CD4-positive, CD25-positive, alpha-beta regulatory T cell (primary cell): ENCODE results near the gene CEP350. TPM values are rescaled to one million over a fixed set of nuclear protein-coding genes. Genes with fewer than 3 reads are reported as not detected.
"Not testable (repeated sequence)": the region's sequence is repeated elsewhere in the genome, so short reads cannot be mapped to it uniquely, and the experiment has no call there.

Experiments used
- ATAC-seq, 2 donors: fragments of 150-1000 bp; cut with Tn5 transposase; one replicate each; pipeline ENCODE4 v1.10.0; 2021; ENCODE audit warnings: low read depth in 2 of 2, moderate number of reproducible peaks in 2 of 2, moderate library complexity in 1 of 2
- DNase-seq, 3 donors: peaks; one replicate each; pipeline versions ENCODE4 v3.0.0 to v3.0.0-alpha.2; 2012 to 2022; ENCODE audit warnings: mixed read lengths in 1 of 3
- H3K27ac ChIP-seq: one replicate; pipeline ENCODE4 v1.7.0; 2013; ENCODE audit warnings: mild to moderate bottlenecking, low read length; ENCODE audit not compliant: insufficient read depth, poor library complexity, severe bottlenecking
- H3K27me3 ChIP-seq: one replicate; pipeline ENCODE4 v1.7.0; 2013; ENCODE audit warnings: low read length; ENCODE audit not compliant: control insufficient read depth, insufficient read depth
- H3K36me3 ChIP-seq: one replicate; pipeline ENCODE4 v1.7.0; 2013; ENCODE audit warnings: mild to moderate bottlenecking, low read length, moderate library complexity; ENCODE audit not compliant: control insufficient read depth, insufficient read depth
- H3K4me1 ChIP-seq: 2 replicates; pipeline ENCODE4 v1.7.0; 2013; ENCODE audit warnings: mild to moderate bottlenecking, low read length; ENCODE audit not compliant: insufficient read depth, control insufficient read depth, poor library complexity, severe bottlenecking
- H3K4me3 ChIP-seq: one replicate; pipeline ENCODE4 v1.7.0; 2013; ENCODE audit warnings: low read depth, mild to moderate bottlenecking, low read length, moderate library complexity
- H3K9me3 ChIP-seq, 2 experiments: 1 replicate in 1 of 2; 2 replicates in 1 of 2; pipeline ENCODE4 v1.7.0; 2013; ENCODE audit warnings: low read length in 2 of 2, mild to moderate bottlenecking in 1 of 2, moderate library complexity in 1 of 2; ENCODE audit not compliant: control insufficient read depth in 2 of 2
- H3K27ac Mint-ChIP-seq, 3 donors: one replicate each; pipeline ENCODE4 v1.8.0; 2020 to 2022; ENCODE audit warnings: mild to moderate bottlenecking in 3 of 3, mixed read lengths in 3 of 3, moderate library complexity in 2 of 3
- H3K27me3 Mint-ChIP-seq: one replicate; pipeline ENCODE4 v1.8.0; 2022; ENCODE audit warnings: mild to moderate bottlenecking, mixed read lengths
- H3K36me3 Mint-ChIP-seq: one replicate; pipeline ENCODE4 v1.8.0; 2020; ENCODE audit warnings: mixed read lengths
- H3K4me1 Mint-ChIP-seq, 4 donors: one replicate each; pipeline ENCODE4 v1.8.0; 2020 to 2022; ENCODE audit warnings: mixed read lengths in 4 of 4, mild to moderate bottlenecking in 1 of 4
- H3K4me3 Mint-ChIP-seq, 4 donors: one replicate each; pipeline ENCODE4 v1.8.0; 2020 to 2022; ENCODE audit warnings: mild to moderate bottlenecking in 4 of 4, mixed read lengths in 4 of 4, moderate library complexity in 3 of 4
- H3K9me3 Mint-ChIP-seq, 7 donors: one replicate each; pipeline ENCODE4 v1.8.0; 2020 to 2022; ENCODE audit warnings: mixed read lengths in 7 of 7, mild to moderate bottlenecking in 3 of 7, moderate library complexity in 2 of 7
- polyA plus RNA-seq, 4 donors: library from polyadenylated mRNA; unstranded; fragments of 300-500 nt; fragmentation: Illumina TruSeq; gene quantifications; one replicate each; pipeline ENCODE4 v1.2.3, GENCODE V29; 2021
- total RNA-seq: library from RNA; stranded (reverse); gene quantifications from one replicate; pipeline ENCODE4 v1.2.3, GENCODE V29; 2022

Gene CEP350
- total and polyA plus RNA-seq, 5 donors from 2014 or later, result 20.4 to 69.9 (median 26.5) TPM

DNA sequence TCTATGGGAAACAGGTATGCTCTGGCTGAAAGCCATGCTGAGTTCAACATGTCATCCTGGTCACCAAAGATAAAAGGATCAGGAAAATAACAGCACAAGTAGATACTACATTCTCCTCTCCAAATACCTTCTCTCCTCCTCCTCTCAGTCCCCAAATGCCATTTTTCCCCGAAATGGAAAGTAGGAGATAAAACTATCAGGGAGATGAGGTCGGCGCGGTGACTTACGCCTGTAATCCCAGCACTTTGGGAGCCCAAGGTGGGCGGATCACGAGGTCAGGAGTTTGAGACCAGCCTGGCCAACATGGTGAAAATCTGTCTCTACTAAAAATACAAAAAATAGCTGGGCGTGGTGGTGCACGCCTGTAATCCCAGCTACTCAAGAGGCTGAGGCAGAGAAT lies 179.1 kb downstream of the CEP350 start:
- not testable (repeated sequence) for H3K27ac Mint-ChIP-seq, H3K27ac ChIP-seq, H3K9me3 ChIP-seq, DNase-seq, H3K36me3 Mint-ChIP-seq, H3K4me1 ChIP-seq, H3K4me3 ChIP-seq, H3K36me3 ChIP-seq, H3K4me3 Mint-ChIP-seq, ATAC-seq, H3K4me1 Mint-ChIP-seq
- peaks cover 14% of the 10 kb centered on the region for H3K27me3 ChIP-seq
- Mint-ChIP-seq H3K9me3 (peaks cover 0 to 11% (median 0%) of the 10 kb centered on the region in 7 donors), H3K27me3 (peaks cover 34% of the 10 kb centered on the region)

GRCh38 chr1:180135535-180135934 lies 180.9 kb downstream of the CEP350 start:
- DNase-seq (no peak), ATAC-seq (no peak)
- no peaks in the 10 kb centered on the region for H3K4me1 Mint-ChIP-seq
- peaks cover 0 to 11% (median 0%) of the 10 kb centered on the region in 7 donors for H3K9me3 Mint-ChIP-seq
- no peaks in the 10 kb centered on the region for H3K36me3 ChIP-seq
- no peak overlapping the region for H3K27ac ChIP-seq
- peaks cover 43% of the 10 kb centered on the region for H3K27me3 Mint-ChIP-seq
- H3K27me3 ChIP-seq, result peaks cover 16% of the 10 kb centered on the region
- no peak overlapping the region for H3K4me3 Mint-ChIP-seq
- H3K9me3 ChIP-seq, result peaks cover 0 to 4% of the 10 kb centered on the region in 2 experiments
- H3K4me1 ChIP-seq, result no peaks in the 10 kb centered on the region
- H3K36me3 Mint-ChIP-seq, result no peaks in the 10 kb centered on the region
- H3K27ac Mint-ChIP-seq, result no peak overlapping the region
- no peak overlapping the region for H3K4me3 ChIP-seq

- no peaks in the 10 kb centered on the region for H3K4me1 Mint-ChIP-seq
- H3K27me3 Mint-ChIP-seq, result peaks cover 43% of the 10 kb centered on the region
- no peak overlapping the region for H3K4me3 Mint-ChIP-seq
- H3K9me3 Mint-ChIP-seq, result peaks cover 0 to 11% (median 0%) of the 10 kb centered on the region in 7 donors
- DNase-seq (no peak), ATAC-seq (no peak)
- H3K4me3 ChIP-seq, result no peak overlapping the region
- H3K36me3 Mint-ChIP-seq, result no peaks in the 10 kb centered on the region
- peaks cover 0 to 4% of the 10 kb centered on the region in 2 experiments for H3K9me3 ChIP-seq
- H3K27me3 ChIP-seq, result peaks cover 17% of the 10 kb centered on the region
- no peaks in the 10 kb centered on the region for H3K4me1 ChIP-seq
- H3K27ac Mint-ChIP-seq, result no peak overlapping the region
- H3K36me3 ChIP-seq, result no peaks in the 10 kb centered on the region
- no peak overlapping the region for H3K27ac ChIP-seq
Observed at GRCh38 chr1:180136331-180136967, 181.8 kb downstream of the CEP350 start.

DNA sequence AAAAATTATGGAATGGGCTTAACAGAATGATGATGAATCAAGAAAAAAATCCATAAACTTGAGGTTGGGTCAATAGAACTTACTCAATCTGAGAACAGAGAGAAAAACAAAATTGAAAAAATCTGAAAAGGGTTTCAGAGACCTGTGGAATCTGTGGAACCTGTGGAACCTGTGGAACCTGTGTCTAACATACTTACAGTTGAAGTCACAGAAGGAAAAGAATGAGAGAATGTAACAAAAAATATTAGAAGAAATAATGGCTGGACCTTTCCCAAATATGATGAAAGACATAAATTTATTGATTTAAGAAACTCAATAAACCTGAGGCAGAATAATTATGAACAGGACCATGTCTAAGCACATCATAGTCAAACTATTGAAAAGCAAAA lies 182.4 kb downstream of the CEP350 start:
- H3K36me3 ChIP-seq, result no peaks in the 10 kb centered on the region
- H3K27me3 Mint-ChIP-seq, result peaks cover 43% of the 10 kb centered on the region

DNA sequence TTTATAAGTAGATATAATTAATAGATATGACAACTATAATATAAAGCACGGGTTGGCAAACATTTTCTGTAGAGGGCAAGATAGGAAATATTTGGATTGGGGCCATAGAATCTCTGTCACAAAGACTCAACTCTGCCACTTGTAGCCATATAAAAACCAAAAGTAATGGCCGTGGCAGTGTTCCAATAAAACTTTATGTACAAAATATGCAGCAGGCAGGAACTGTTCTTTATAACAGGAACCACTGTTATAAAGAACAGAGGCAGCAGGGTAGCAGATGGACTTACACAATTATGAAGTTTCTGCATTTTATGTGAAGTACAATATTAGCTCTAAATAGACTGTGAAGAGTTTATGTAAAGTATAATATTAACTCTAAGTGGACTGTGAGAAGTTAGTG lies 183.2 kb downstream of the CEP350 start:
- Histone ChIP-seq H3K27me3 (peaks cover 12% of the 10 kb centered on the region), H3K27ac (no peak overlapping the region), H3K4me1 (no peaks in the 10 kb centered on the region), H3K9me3 (peaks cover 0 to 4% of the 10 kb centered on the region in 2 experiments), H3K4me3 (no peak overlapping the region), H3K36me3 (no peaks in the 10 kb centered on the region)
- ATAC-seq (no peak), DNase-seq (no peak)
- Mint-ChIP-seq H3K36me3 (no peaks in the 10 kb centered on the region), H3K27ac (no peak overlapping the region), H3K4me1 (no peaks in the 10 kb centered on the region), H3K9me3 (peaks cover 0 to 11% (median 0%) of the 10 kb centered on the region in 7 donors), H3K4me3 (no peak overlapping the region), H3K27me3 (peaks cover 42% of the 10 kb centered on the region)

More for the DNA sequence above, 182.4 kb downstream of the CEP350 start:
- Mint-ChIP-seq H3K4me3 (no peak overlapping the region), H3K27ac (no peak overlapping the region), H3K4me1 (no peaks in the 10 kb centered on the region), H3K9me3 (peaks cover 0 to 11% (median 0%) of the 10 kb centered on the region in 7 donors), H3K36me3 (no peaks in the 10 kb centered on the region)
- Histone ChIP-seq H3K4me3 (no peak overlapping the region), H3K27ac (no peak overlapping the region), H3K9me3 (peaks cover 0 to 4% of the 10 kb centered on the region in 2 experiments), H3K27me3 (peaks cover 17% of the 10 kb centered on the region), H3K4me1 (no peaks in the 10 kb centered on the region)
- ATAC-seq (no peak), DNase-seq (no peak)

DNA sequence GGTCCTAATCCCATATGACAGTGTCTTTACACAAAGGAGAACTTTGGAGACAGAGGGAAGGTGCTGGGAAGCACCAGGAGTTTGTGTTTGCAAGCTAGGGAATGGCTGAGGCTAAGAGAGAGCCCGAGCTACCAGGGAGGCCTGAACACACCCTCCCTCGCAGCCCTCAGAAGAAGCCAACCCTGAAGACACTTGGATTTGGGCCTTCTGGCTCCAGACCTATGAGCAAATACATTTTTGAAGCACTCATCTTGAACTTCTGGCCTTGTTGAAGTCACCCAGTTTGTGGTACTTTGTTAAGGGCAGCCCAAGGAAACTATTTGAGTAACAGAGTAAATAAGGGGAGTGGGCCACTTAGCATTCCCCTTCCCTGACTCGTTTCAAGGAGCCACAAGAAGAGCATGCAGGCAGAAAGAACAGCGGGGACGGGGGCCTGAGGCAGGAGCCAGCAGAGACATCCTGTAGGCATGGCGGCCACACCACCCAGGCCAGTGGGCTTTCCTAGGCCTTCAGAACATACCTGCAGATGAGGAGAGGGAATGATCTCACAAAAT lies 186.8 kb downstream of the CEP350 start:
- ATAC-seq (no peak), DNase-seq (no peak)
- Histone ChIP-seq H3K9me3 (peaks cover 0 to 1% of the 10 kb centered on the region in 2 experiments), H3K27me3 (peaks cover 4% of the 10 kb centered on the region), H3K4me1 (no peaks in the 10 kb centered on the region), H3K27ac (no peak overlapping the region), H3K36me3 (no peaks in the 10 kb centered on the region), H3K4me3 (no peak overlapping the region)
- Mint-ChIP-seq H3K27ac (no peak overlapping the region), H3K4me1 (no peaks in the 10 kb centered on the region), H3K9me3 (peaks cover 0 to 7% (median 0%) of the 10 kb centered on the region in 7 donors), H3K36me3 (no peaks in the 10 kb centered on the region), H3K27me3 (peaks cover 43% of the 10 kb centered on the region), H3K4me3 (no peak overlapping the region)

- Histone ChIP-seq H3K27ac (no peak overlapping the region), H3K27me3 (peaks cover 4% of the 10 kb centered on the region), H3K4me3 (no peak overlapping the region), H3K9me3 (no peaks in the 10 kb centered on the region), H3K36me3 (no peaks in the 10 kb centered on the region), H3K4me1 (no peaks in the 10 kb centered on the region)
- H3K27ac Mint-ChIP-seq, result no peak overlapping the region
- H3K27me3 Mint-ChIP-seq, result peaks cover 31% of the 10 kb centered on the region
- no peaks in the 10 kb centered on the region for H3K36me3 Mint-ChIP-seq
- DNase-seq (no peak), ATAC-seq (no peak)
- H3K4me1 Mint-ChIP-seq, result no peaks in the 10 kb centered on the region
- no peak overlapping the region for H3K4me3 Mint-ChIP-seq
- no peaks in the 10 kb centered on the region for H3K9me3 Mint-ChIP-seq
Observed at GRCh38 chr1:180143359-180143758, 188.7 kb downstream of the CEP350 start.
